B cell (primary cell): ENCODE data around the gene RPAP3. TPM values are rescaled to one million over a fixed set of nuclear protein-coding genes. Genes with fewer than 3 reads are reported as not detected.

Source experiments
- ATAC-seq: fragments of 200-7000 bp; cut with Tn5 transposase; one replicate; pipeline ENCODE4 v1.10.0; 2021; ENCODE audit warnings: low read depth, mild to moderate bottlenecking, moderate number of reproducible peaks, moderate library complexity
- CTCF ChIA-PET: fragments of 350-600 bp; sonication (Branson Sonifier 250); formaldehyde crosslinking; loops from one replicate; lab custom pipeline; 2021; ENCODE audit warnings: antibody characterized with exemption, inconsistent platforms; lab: Charles Lee
- POLR2A ChIA-PET: fragments of 350-600 bp; sonication (Branson Sonifier 250); formaldehyde crosslinking; loops from one replicate; lab custom pipeline; 2021; ENCODE audit warnings: antibody characterized with exemption; lab: Charles Lee
- DNase-seq: peaks from one replicate; pipeline ENCODE4 v3.0.0; 2013
- H2AFZ ChIP-seq: 2 replicates; pipeline ENCODE4 v1.6.1; 2012; ENCODE audit warnings: mild to moderate bottlenecking, low read depth, low read length; ENCODE audit not compliant: insufficient read depth, poor library complexity, severe bottlenecking
- H3K27ac ChIP-seq, 2 donors: 1 replicate in 1 of 2; 2 replicates in 1 of 2; pipeline ENCODE4 v1.5.1; 2012 to 2013; ENCODE audit warnings: low read length in 2 of 2, mild to moderate bottlenecking in 2 of 2, moderate library complexity in 1 of 2
- H3K27me3 ChIP-seq, 4 experiments: fragments of 200-600 bp in 1 of 4; sonication (generic) in 1 of 4; replicated peaks in 1 of 4; 1 replicate in 2 of 4; 2 replicates in 2 of 4; pipeline versions ENCODE4 v1.6.1 to v1.7.0; 2013 to 2016; ENCODE audit warnings: low read length in 3 of 4, mild to moderate bottlenecking in 2 of 4, mixed read lengths in 1 of 4, moderate library complexity in 1 of 4; ENCODE audit not compliant: insufficient read depth in 4 of 4, control insufficient read depth in 3 of 4; ENCODE audit errors: control extremely low read depth in 1 of 4
- H3K36me3 ChIP-seq, 2 experiments: replicated peaks in 1 of 2; 1 replicate in 1 of 2; 2 replicates in 1 of 2; pipeline versions ENCODE4 v1.6.1 to v1.7.1; 2013; ENCODE audit warnings: low read length in 1 of 2; ENCODE audit not compliant: insufficient read depth in 2 of 2, control insufficient read depth in 1 of 2; ENCODE audit errors: control extremely low read depth in 1 of 2, extremely low read depth in 1 of 2
- H3K4me1 ChIP-seq, 2 donors: fragments of 200-600 bp in 1 of 2; sonication (generic) in 1 of 2; 1 replicate in 1 of 2; 2 replicates in 1 of 2; pipeline versions ENCODE4 v1.5.1 to v1.6.1; 2013 to 2017; ENCODE audit warnings: low read length in 2 of 2; ENCODE audit not compliant: control insufficient read depth in 2 of 2, insufficient read depth in 2 of 2
- H3K4me2 ChIP-seq: replicated peaks from 2 replicates; pipeline ENCODE3; 2012; ENCODE audit warnings: mild to moderate bottlenecking, low read depth, low read length; ENCODE audit not compliant: poor library complexity, severe bottlenecking
- H3K4me3 ChIP-seq, 5 experiments: fragments of 200-600 bp in 1 of 5; sonication (generic) in 1 of 5; 1 replicate in 3 of 5; 2 replicates in 2 of 5; pipeline versions ENCODE4 v1.5.1 to v1.7.0; 2011 to 2016; ENCODE audit warnings: low read length in 4 of 5, mild to moderate bottlenecking in 4 of 5, low read depth in 2 of 5, control low read depth in 1 of 5, moderate library complexity in 1 of 5; ENCODE audit not compliant: insufficient read depth in 1 of 5; ENCODE audit errors: control extremely low read depth in 1 of 5, extremely low read depth in 1 of 5
- H3K79me2 ChIP-seq: fragments of 200-600 bp; sonication (generic); one replicate; pipeline ENCODE4 v1.6.0; 2016; ENCODE audit warnings: low read length; ENCODE audit not compliant: control insufficient read depth, insufficient read depth
- H3K9ac ChIP-seq: fragments of 200-600 bp; sonication (generic); 2 replicates; pipeline ENCODE4 v1.6.1; 2017; ENCODE audit warnings: mild to moderate bottlenecking, low read length, moderate library complexity
- H3K9me3 ChIP-seq, 3 donors: one replicate each; pipeline versions ENCODE4 v1.6.1 to v1.7.1; 2013; ENCODE audit warnings: low read length in 2 of 3; ENCODE audit not compliant: control insufficient read depth in 2 of 3, insufficient read depth in 1 of 3; ENCODE audit errors: control extremely low read depth in 1 of 3
- H4K20me1 ChIP-seq: 2 replicates; pipeline ENCODE4 v1.6.0; 2012; ENCODE audit warnings: mild to moderate bottlenecking, low read length; ENCODE audit not compliant: insufficient read depth, control insufficient read depth, poor library complexity, severe bottlenecking
- H3K27ac Mint-ChIP-seq: one replicate; pipeline ENCODE4 v1.8.0; 2021; ENCODE audit warnings: mixed read lengths
- H3K27me3 Mint-ChIP-seq: one replicate; pipeline ENCODE4 v1.8.0; 2021; ENCODE audit warnings: mixed read lengths
- H3K4me1 Mint-ChIP-seq: one replicate; pipeline ENCODE4 v1.8.0; 2021; ENCODE audit warnings: mixed read lengths
- H3K4me3 Mint-ChIP-seq: one replicate; pipeline ENCODE4 v1.8.0; 2021; ENCODE audit warnings: mixed read lengths
- H3K9me3 Mint-ChIP-seq: one replicate; pipeline ENCODE4 v1.8.0; 2022; ENCODE audit warnings: mixed read lengths; ENCODE audit not compliant: insufficient read depth
- CTCF ChIP-seq: fragments of 200-600 bp; IDR thresholded peaks from one replicate; pipeline ENCODE4 v1.8.0; 2022; ENCODE audit warnings: antibody characterized with exemption, mild to moderate bottlenecking
- EZH2 ChIP-seq: IDR thresholded peaks from 2 replicates; pipeline ENCODE4 v1.6.1; 2012; ENCODE audit warnings: borderline replicate concordance, low read depth, mild to moderate bottlenecking, moderate library complexity, low read length; ENCODE audit not compliant: insufficient read depth, poor library complexity, severe bottlenecking
- WGBS: methylation state at CpG from one replicate; pipeline ENCODE4 v1.1.5; 2013; ENCODE audit warnings: missing lambda C conversion rate; ENCODE audit not compliant: insufficient coverage; 5-methylcytosine and 5-hydroxymethylcytosine counted together
- intact Hi-C: fragments of 100-400 bp; cut with micrococcal nuclease; formaldehyde crosslinking; loops from one replicate; pipeline ENCODE4 v1.10.0; 2022
- polyA plus RNA-seq: library from polyadenylated mRNA; depleted of rRNA; stranded (reverse); fragments of >200 nt; gene quantifications from 2 replicates; pipeline ENCODE4 v1.2.3, GENCODE V29; 2012
- total RNA-seq, 2 donors: library from RNA; stranded (reverse); fragments of 120-200 nt in 1 of 2; gene quantifications; 1 replicate in 1 of 2; 2 replicates in 1 of 2; pipeline versions ENCODE4 v1.2.3 to v1.2.4, GENCODE V29; 2013 to 2022

RPAP3 gene
- total and polyA plus RNA-seq, 2 donors (not counting 1 experiment from before 2014, with no cell fraction given), result 9.1 to 47.2 TPM

- Mint-ChIP-seq H3K27me3 (no peaks in the 10 kb centered on the region), H3K4me3 (peak overlapping the region; percentile 45), H3K4me1 (peaks cover 56% of the 10 kb centered on the region), H3K27ac (peak overlapping the region; percentile 70), H3K9me3 (no peaks in the 10 kb centered on the region)
- Histone ChIP-seq H4K20me1 (peaks cover 4% of the 10 kb centered on the region), H2AFZ (no peak overlapping the region), H3K4me2 (peak overlapping the region; percentile 61), H3K27me3 (no peaks in the 10 kb centered on the region), H3K9me3 (no peaks in the 10 kb centered on the region), H3K4me1 (peaks cover 48 to 49% of the 10 kb centered on the region in 2 donors), H3K4me3 (peak overlapping the region in 1 of 5 experiments; percentile 1), H3K36me3 (no peaks in the 10 kb centered on the region), H3K27ac (peak overlapping the region; percentile 38 to 59), H3K79me2 (peaks cover 68% of the 10 kb centered on the region), H3K9ac (no peak overlapping the region)
- no CpG with 5 or more reads among the region's 2 CpGs for WGBS
- POLR2A ChIA-PET, result no interaction called here
- ATAC-seq, result peak; percentile 18
- intact Hi-C loops, result loop anchor here (5.0 to 10.0 kb wide), 5 partner anchors 198 to 1337 kb away; partner anchors contain the start of genes CCDC184, SENP1 and SLC38A2
- no peak for TF ChIP-seq CTCF
- TF ChIP-seq EZH2, result no peak
- peak; percentile 54 for DNase-seq
- CTCF ChIA-PET, result interaction anchor here (1.0 to 23.9 kb wide), 9 partner anchors 14 to 129 kb away, joined by 3 to 584 read pairs (median 4); partner anchors contain the start of genes RAPGEF3 and SLC48A1
Observed at GRCh38 chr12:47709671-47710070, 3.8 kb upstream of the RPAP3 start.

- Histone ChIP-seq H4K20me1 (peaks cover 9% of the 10 kb centered on the region), H3K9me3 (no peaks in the 10 kb centered on the region), H3K27me3 (no peaks in the 10 kb centered on the region), H3K4me3 (peak overlapping the region in 1 of 5 experiments; percentile 1), H3K36me3 (no peaks in the 10 kb centered on the region), H3K27ac (peak overlapping the region in 1 of 2 donors; percentile 59), H3K9ac (no peak overlapping the region), H2AFZ (no peak overlapping the region), H3K4me2 (peak overlapping the region; percentile 61), H3K4me1 (peaks cover 50 to 51% of the 10 kb centered on the region in 2 donors), H3K79me2 (peaks cover 73% of the 10 kb centered on the region)
- TF ChIP-seq EZH2 (no peak), CTCF (no peak)
- Mint-ChIP-seq H3K27me3 (no peaks in the 10 kb centered on the region), H3K27ac (peak overlapping the region; percentile 70), H3K4me3 (peak overlapping the region; percentile 45), H3K4me1 (peaks cover 56% of the 10 kb centered on the region), H3K9me3 (no peaks in the 10 kb centered on the region)
- no peak for ATAC-seq
- intact Hi-C loops, result loop anchor here (5.0 to 10.0 kb wide), 5 partner anchors 198 to 1337 kb away; partner anchors contain the start of genes CCDC184, SENP1 and SLC38A2
- POLR2A ChIA-PET, result no interaction called here
- WGBS, result no CpG with 5 or more reads among the region's 4 CpGs
- CTCF ChIA-PET, result interaction anchor here (1.0 to 23.9 kb wide), 7 partner anchors 14 to 129 kb away, joined by 4 to 584 read pairs (median 11); partner anchors contain the start of genes RAPGEF3 and SLC48A1
- DNase-seq, result no peak
Observed at GRCh38 chr12:47709237-47709636, 3.4 kb upstream of the RPAP3 start.
